ENCODE results near the gene HACD1.
"Not testable (repeated sequence)": the region's sequence is repeated elsewhere in the genome, so short reads cannot be mapped to it uniquely, and the experiment has no call there.

Gene HACD1

GRCh38 chr10:17649052-17649451, 31.9 kb upstream of the HACD1 start:
- H3K27ac Mint-ChIP-seq = peak overlapping the region; percentile 6
- no peaks in the 10 kb centered on the region for H3K27me3 Mint-ChIP-seq
- H3K4me3 Mint-ChIP-seq = no peak overlapping the region
- H3K9me3 Mint-ChIP-seq = peaks cover 1% of the 10 kb centered on the region
- DNase-seq (ENCODE audit: low spot score in 2 of 2) (no peak), ATAC-seq (ENCODE audit: low read depth) (no peak)
- H3K36me3 Mint-ChIP-seq = peaks cover 23% of the 10 kb centered on the region
- peaks cover 41% of the 10 kb centered on the region for H3K4me1 Mint-ChIP-seq

DNA sequence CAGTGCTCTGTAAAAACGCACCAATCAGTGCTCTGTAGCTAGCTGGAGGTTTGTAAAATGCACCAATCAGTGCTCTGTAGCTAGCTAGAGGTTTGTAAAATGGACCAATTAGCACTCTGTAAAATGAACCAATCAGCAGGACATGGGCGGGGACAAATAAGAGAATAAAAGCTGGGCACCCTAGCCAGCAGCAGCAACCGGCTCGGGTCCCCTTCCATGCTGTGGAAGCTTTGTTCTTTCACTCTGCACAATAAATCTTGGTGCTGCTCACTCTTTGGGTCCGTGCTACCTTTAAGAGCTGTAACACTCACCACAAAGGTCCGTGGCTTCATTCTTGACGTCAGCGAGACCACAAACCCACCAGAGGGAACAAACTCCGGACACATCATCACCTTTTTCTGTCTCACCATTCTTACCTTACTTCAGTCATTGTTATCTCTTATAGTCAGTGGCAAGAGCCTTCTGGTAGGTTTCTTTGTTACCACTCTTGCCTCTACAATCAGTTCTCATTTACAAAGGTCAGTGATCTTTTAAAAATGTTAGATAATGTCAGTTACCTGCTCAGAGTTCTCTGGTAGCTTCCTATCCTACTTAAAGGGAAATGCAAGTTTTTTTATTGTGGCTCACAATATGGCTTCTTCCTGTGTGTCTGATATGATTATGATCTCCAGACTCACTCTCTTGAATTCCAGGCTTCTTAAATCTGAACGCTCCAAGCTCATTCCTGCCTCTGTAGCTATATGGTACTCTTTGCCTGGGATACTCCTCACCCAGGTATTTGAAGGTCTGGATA, 31.3 kb upstream of the HACD1 start:
- H3K27me3 Mint-ChIP-seq = no peaks in the 10 kb centered on the region
- H3K27ac Mint-ChIP-seq = peak overlapping the region; percentile 9
- DNase-seq (ENCODE audit: low spot score in 2 of 2) (no peak), ATAC-seq (ENCODE audit: low read depth) (no peak)
- H3K36me3 Mint-ChIP-seq = peaks cover 19% of the 10 kb centered on the region
- no peak overlapping the region for H3K4me3 Mint-ChIP-seq
- no peaks in the 10 kb centered on the region for H3K9me3 Mint-ChIP-seq
- peaks cover 41% of the 10 kb centered on the region for H3K4me1 Mint-ChIP-seq

DNA sequence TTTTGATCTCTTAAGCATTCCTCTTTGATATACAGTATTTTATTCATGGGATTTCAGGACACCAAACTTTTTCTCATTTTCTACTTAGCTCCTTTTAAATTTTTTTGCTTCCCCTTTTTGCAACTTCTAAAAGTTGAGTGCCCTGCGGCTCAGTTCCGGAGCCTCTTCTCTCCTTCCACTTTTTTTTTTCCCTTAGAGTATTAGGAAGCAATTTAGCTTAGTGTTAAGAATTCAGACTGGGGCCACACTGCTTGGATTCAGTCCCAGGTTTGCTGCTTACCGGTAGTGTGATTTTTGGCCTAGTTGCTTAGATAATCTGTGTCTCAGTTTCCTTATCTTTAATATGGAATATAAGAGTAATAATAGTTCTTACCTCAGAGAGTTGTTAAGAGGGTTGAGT, 30.2 kb upstream of the HACD1 start:
- Mint-ChIP-seq H3K4me3 (no peak overlapping the region), H3K36me3 (peaks cover 12% of the 10 kb centered on the region), H3K9me3 (no peaks in the 10 kb centered on the region), H3K27ac (no peak overlapping the region), H3K27me3 (no peaks in the 10 kb centered on the region), H3K4me1 (peaks cover 41% of the 10 kb centered on the region)
- no peak for ATAC-seq (ENCODE audit: low read depth)
- no peak for DNase-seq (ENCODE audit: low spot score in 2 of 2)

GRCh38 chr10:17645621-17646345, 28.6 kb upstream of the HACD1 start:
- peaks cover 7% of the 10 kb centered on the region for H3K36me3 Mint-ChIP-seq
- no peaks in the 10 kb centered on the region for H3K9me3 Mint-ChIP-seq
- no peaks in the 10 kb centered on the region for H3K27me3 Mint-ChIP-seq
- H3K4me3 Mint-ChIP-seq = peak overlapping the region; percentile 98
- DNase-seq (ENCODE audit: low spot score in 2 of 2) (no peak), ATAC-seq (ENCODE audit: low read depth) (no peak)
- H3K27ac Mint-ChIP-seq = peak overlapping the region; percentile 72
- peaks cover 35% of the 10 kb centered on the region for H3K4me1 Mint-ChIP-seq

DNA sequence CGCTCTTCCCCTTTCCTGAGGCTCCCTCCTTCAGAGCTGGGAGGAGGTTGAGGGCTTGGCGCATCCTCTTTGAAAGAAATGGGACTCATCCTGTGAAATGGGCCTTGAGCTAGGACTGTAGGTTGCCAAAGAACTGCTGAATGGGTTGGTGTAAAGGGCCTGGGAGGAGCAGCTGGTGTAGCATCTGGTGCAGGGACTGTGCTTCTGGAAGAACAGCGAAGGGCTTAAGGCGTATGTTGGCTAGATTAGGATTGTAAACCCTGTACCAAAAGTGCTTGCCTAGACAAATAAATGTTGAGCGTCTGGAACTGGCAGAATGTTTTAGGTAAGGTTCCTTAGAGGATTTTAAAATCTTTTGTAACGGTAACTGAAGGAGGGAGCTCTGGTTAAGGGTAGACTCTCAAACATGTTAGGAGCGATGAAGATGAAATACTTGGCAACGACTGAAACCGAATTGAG, 27.3 kb upstream of the HACD1 start:
- DNase-seq (ENCODE audit: low spot score in 2 of 2) (no peak), ATAC-seq (ENCODE audit: low read depth) (peak; percentile 13)
- peak overlapping the region; percentile 98 for H3K4me3 Mint-ChIP-seq
- H3K27ac Mint-ChIP-seq = peak overlapping the region; percentile 100
- H3K4me1 Mint-ChIP-seq = peaks cover 35% of the 10 kb centered on the region
- H3K27me3 Mint-ChIP-seq = no peaks in the 10 kb centered on the region
- peaks cover 10% of the 10 kb centered on the region for H3K36me3 Mint-ChIP-seq
- H3K9me3 Mint-ChIP-seq = no peaks in the 10 kb centered on the region

DNA sequence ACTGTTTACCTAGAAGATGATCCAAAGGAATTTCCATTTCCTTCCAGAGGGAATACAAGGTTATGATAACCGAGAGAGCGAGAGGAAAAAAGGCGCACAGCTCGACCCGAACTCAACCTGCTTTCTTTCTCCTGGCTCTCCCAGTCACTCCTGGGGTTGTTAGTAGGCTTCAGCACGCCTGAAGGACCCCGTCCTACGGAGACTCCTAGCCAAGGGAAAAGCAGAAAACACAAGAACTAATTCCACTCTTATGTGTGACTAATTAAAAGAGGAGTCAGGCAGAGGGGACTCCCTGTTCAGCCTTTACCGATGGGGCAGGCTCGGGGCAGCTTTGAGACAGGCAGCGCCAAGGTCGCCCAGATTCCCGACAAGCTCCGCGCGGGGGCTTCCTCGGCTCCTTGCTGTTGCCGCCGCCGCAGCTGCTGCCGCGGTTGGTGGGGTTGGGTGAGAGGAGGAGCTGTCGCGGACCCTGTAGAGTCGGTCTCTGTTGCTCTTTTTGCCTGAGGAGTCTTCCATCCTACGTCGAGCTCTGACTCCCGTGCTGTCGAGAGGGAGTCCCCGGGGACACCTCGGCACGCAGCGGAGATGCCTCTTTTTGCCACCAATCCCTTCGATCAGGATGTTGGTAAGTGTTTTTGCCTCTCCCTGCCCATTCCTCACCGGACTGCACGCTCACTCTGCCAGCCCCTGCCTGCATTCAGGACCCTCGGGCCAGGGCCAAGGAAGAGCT, 26.7 kb upstream of the HACD1 start, which contains the start of gene STAM:
Gene STAM (plus strand): TSS at position 397 of the 730 bp plus-strand sequence. CDS start 189 bp downstream, at position 586.
- peaks cover 32% of the 10 kb centered on the region for H3K4me1 Mint-ChIP-seq
- peaks cover 9% of the 10 kb centered on the region for H3K36me3 Mint-ChIP-seq
- H3K9me3 Mint-ChIP-seq = no peaks in the 10 kb centered on the region
- H3K4me3 Mint-ChIP-seq = peak within 1 kb of the TSS; percentile 98
- H3K27me3 Mint-ChIP-seq = no peaks in the 10 kb centered on the region
- peak within 1 kb of the TSS; percentile 100 for H3K27ac Mint-ChIP-seq
- peak; percentile 92 for ATAC-seq (ENCODE audit: low read depth)
- DNase-seq (ENCODE audit: low spot score in 2 of 2) = peak; percentile 95 to 98

DNA sequence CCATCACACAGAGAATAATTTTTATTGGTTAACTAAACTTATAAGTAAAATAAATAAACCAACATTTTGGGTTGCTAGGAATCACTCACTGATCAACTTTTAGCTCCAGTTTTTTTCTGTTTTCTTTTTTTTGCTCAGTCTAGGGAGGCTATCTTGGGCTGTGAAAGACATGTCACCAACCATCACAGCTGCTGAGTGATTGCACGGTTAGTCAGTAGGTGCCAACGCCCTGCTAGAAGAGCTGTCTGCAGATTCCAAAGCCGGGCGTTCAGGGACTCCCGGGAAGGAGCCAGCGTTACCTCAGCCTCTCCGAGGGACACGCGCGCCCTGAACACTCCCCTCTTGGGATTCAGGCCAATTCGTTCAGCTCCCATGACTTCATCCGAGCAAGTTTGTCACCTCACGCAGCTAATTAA, 26.2 kb upstream of the HACD1 start:
- peaks cover 27% of the 10 kb centered on the region for H3K4me1 Mint-ChIP-seq
- ATAC-seq (ENCODE audit: low read depth) (peak; percentile 11), DNase-seq (ENCODE audit: low spot score in 2 of 2) (no peak)
- peaks cover 6% of the 10 kb centered on the region for H3K36me3 Mint-ChIP-seq
- H3K27me3 Mint-ChIP-seq = no peaks in the 10 kb centered on the region
- peak overlapping the region; percentile 98 for H3K4me3 Mint-ChIP-seq
- H3K27ac Mint-ChIP-seq = peak overlapping the region; percentile 100
- H3K9me3 Mint-ChIP-seq = no peaks in the 10 kb centered on the region

- Mint-ChIP-seq H3K27me3 (no peaks in the 10 kb centered on the region), H3K4me1 (peaks cover 10% of the 10 kb centered on the region), H3K27ac (no peak overlapping the region), H3K36me3 (peaks cover 4% of the 10 kb centered on the region), H3K9me3 (no peaks in the 10 kb centered on the region), H3K4me3 (no peak overlapping the region)
- DNase-seq (ENCODE audit: low spot score in 2 of 2) (no peak), ATAC-seq (ENCODE audit: low read depth) (no peak)
Observed at GRCh38 chr10:17640331-17640816, 23.2 kb upstream of the HACD1 start.

DNA sequence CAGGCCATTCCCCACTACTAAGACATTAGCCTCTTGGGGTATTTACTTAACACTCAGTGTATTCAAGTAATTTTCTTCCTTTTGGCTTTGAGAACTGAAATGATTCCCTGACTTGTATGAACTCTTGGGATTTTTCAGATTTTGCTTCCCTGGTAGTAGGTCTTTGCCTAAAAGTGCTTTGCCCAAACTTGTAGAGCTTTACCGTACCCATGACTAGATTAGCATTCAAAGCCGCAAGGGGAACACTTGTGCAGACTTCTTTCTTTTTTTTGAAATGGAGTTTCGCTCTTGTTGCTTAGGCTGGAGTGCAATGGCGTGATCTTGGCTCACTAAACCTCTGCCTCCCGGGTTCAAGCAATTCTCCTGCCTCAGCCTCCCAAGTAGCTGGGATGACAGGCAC, 20.7 kb upstream of the HACD1 start:
- Mint-ChIP-seq H3K9me3 (no peaks in the 10 kb centered on the region), H3K27me3 (no peaks in the 10 kb centered on the region), H3K4me1 (no peaks in the 10 kb centered on the region)

DNA sequence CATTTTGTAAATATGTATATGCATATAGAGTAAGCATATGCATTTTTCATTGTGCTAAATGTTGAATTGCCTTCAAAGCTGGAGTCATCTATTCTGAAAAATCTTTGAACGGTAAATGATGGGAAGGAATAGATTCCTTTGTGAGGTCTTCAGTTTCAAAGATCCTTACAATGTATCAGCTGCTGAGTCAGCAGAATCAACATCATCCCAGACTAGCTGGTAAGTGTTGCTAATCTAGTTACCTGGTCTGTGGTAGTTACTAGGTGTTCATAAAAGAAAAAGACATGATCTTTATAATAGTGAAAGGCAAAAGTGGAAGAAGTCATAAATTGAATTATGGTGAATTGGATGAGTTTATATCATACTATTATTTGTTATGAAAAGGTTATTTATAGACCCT, 16.2 kb upstream of the HACD1 start:
- Mint-ChIP-seq H3K4me3 (no peak overlapping the region), H3K4me1 (peaks cover 6% of the 10 kb centered on the region), H3K36me3 (no peaks in the 10 kb centered on the region), H3K27me3 (peaks cover 2% of the 10 kb centered on the region), H3K27ac (no peak overlapping the region), H3K9me3 (no peaks in the 10 kb centered on the region)
- DNase-seq (ENCODE audit: low spot score in 2 of 2) (no peak), ATAC-seq (ENCODE audit: low read depth) (no peak)

More for the DNA sequence above, 20.7 kb upstream of the HACD1 start:
- Mint-ChIP-seq H3K27ac (no peak overlapping the region), H3K4me3 (no peak overlapping the region), H3K36me3 (peaks cover 4% of the 10 kb centered on the region)
- ATAC-seq (ENCODE audit: low read depth) (no peak), DNase-seq (ENCODE audit: low spot score in 2 of 2) (no peak)

DNA sequence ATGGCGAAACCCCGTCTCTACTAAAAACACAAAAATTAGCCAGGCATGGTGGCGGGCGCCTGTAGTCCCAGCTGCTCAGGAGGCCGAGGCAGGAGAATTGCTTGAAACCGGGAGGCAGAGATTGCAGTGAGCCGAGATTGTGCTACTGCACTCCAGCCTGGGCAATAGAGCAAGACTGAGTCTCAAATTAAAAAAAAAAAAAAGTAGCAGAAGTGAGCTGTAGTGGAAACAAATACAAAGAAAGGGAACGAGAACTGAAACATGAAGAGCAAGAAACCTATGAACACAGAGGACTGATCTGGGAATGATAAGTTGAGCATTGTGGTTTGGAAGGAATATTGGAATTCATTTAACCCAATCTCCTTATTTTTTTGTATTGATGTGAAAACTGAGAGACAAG, 15.4 kb upstream of the HACD1 start:
- not testable (repeated sequence) for H3K36me3 Mint-ChIP-seq; H3K4me1 Mint-ChIP-seq; H3K27ac Mint-ChIP-seq; DNase-seq (ENCODE audit: low spot score in 2 of 2); H3K27me3 Mint-ChIP-seq; H3K9me3 Mint-ChIP-seq
- H3K4me3 Mint-ChIP-seq = peak overlapping the region; percentile 3
- peak; percentile 32 for ATAC-seq (ENCODE audit: low read depth)

GRCh38 chr10:17626656-17627055, 9.5 kb upstream of the HACD1 start:
- Mint-ChIP-seq H3K27ac (no peak overlapping the region), H3K27me3 (peaks cover 9% of the 10 kb centered on the region), H3K4me3 (no peak overlapping the region), H3K36me3 (no peaks in the 10 kb centered on the region), H3K9me3 (no peaks in the 10 kb centered on the region), H3K4me1 (no peaks in the 10 kb centered on the region)
- ATAC-seq (ENCODE audit: low read depth) (no peak), DNase-seq (ENCODE audit: low spot score in 2 of 2) (no peak)

- H3K9me3 Mint-ChIP-seq = no peaks in the 10 kb centered on the region
- no peak overlapping the region for H3K4me3 Mint-ChIP-seq
- H3K4me1 Mint-ChIP-seq = no peaks in the 10 kb centered on the region
- DNase-seq (ENCODE audit: low spot score in 2 of 2) (no peak), ATAC-seq (ENCODE audit: low read depth) (no peak)
- H3K27ac Mint-ChIP-seq = no peak overlapping the region
- no peaks in the 10 kb centered on the region for H3K36me3 Mint-ChIP-seq
- peaks cover 7% of the 10 kb centered on the region for H3K27me3 Mint-ChIP-seq
Observed at GRCh38 chr10:17624996-17625395, 7.8 kb upstream of the HACD1 start.

DNA sequence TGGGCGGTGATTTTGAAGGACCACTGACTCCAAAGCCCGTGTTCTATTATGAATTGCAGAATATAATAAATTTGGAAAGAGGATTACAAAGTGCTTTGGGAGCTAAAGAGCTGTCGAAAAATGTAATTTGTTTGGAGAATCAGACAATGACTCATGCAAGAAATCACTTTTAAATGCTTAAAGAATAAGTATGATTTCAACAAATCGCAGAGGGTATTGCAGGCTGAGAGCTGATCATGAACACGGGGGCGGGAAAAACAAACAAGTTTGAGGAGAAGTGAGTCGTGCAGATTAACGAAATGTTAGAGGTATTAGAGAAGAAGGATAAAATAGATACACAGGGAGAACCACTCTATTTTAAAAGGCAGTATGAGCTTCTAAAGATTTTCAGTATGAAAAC, 4.9 kb upstream of the HACD1 start:
- Mint-ChIP-seq H3K4me1 (peaks cover 8% of the 10 kb centered on the region), H3K27me3 (peaks cover 14% of the 10 kb centered on the region), H3K27ac (no peak overlapping the region), H3K36me3 (no peaks in the 10 kb centered on the region), H3K4me3 (no peak overlapping the region), H3K9me3 (no peaks in the 10 kb centered on the region)
- no peak for DNase-seq (ENCODE audit: low spot score in 2 of 2)
- ATAC-seq (ENCODE audit: low read depth) = no peak
